HEK293 (cell line): ENCODE data around the gene PDZD2.

Source experiments
- CTCF ChIA-PET: fragments of 350-600 bp; formaldehyde crosslinking; extraction: SDS; loops from one replicate; lab custom pipeline; 2021; ENCODE audit warnings: antibody characterized with exemption; lab: Yijun Ruan, JAX
- POLR2A ChIA-PET: fragments of 300-600 bp; formaldehyde crosslinking; extraction: SDS; loops from one replicate; lab custom pipeline; 2020; ENCODE audit warnings: antibody characterized with exemption, inconsistent platforms; lab: Yijun Ruan, JAX
- H3K27ac ChIP-seq: fragments of 200-500 bp; sonication (Bioruptor generic); 2 replicates; pipeline ENCODE4 v1.5.1; 2014; ENCODE audit warnings: low read depth, low read length, control low read depth, inconsistent platforms; ENCODE audit errors: extremely low read depth
- H3K36me3 ChIP-seq, 2 experiments: fragments of 200-500 bp in 1 of 2; sonication (Bioruptor generic) in 1 of 2; 1 replicate in 1 of 2; 2 replicates in 1 of 2; pipeline ENCODE4 v1.5.1; 2014 to 2017; ENCODE audit warnings: inconsistent platforms in 2 of 2, low read length in 2 of 2; ENCODE audit not compliant: control insufficient read depth in 2 of 2, insufficient read depth in 1 of 2
- H3K4me1 ChIP-seq: fragments of 200-500 bp; sonication (Bioruptor generic); 2 replicates; pipeline ENCODE4 v1.5.1; 2014; ENCODE audit warnings: mild to moderate bottlenecking, low read length, inconsistent platforms; ENCODE audit not compliant: control insufficient read depth, insufficient read depth
- H3K4me3 ChIP-seq: 2 replicates; pipeline ENCODE4 v1.5.1; 2011; ENCODE audit warnings: low read depth, mild to moderate bottlenecking, control low read depth, low read length, moderate library complexity
- H3K9me3 ChIP-seq: fragments of 200-500 bp; sonication (Bioruptor generic); 2 replicates; pipeline ENCODE4 v1.5.1; 2014; ENCODE audit warnings: low read depth, low read length, inconsistent platforms; ENCODE audit not compliant: control insufficient read depth, insufficient read depth
- FEZF1 ChIP-seq: fragments of 450-650 bp; formaldehyde crosslinking; IDR thresholded peaks from 2 replicates; pipeline ENCODE4 v1.5.1; 2016; ENCODE audit warnings: missing biosample characterization, missing genetic modification characterization
- GLI2 ChIP-seq: fragments of 450-650 bp; formaldehyde crosslinking; IDR thresholded peaks from 2 replicates; pipeline ENCODE4; 2017; ENCODE audit warnings: missing biosample characterization, missing genetic modification characterization, low read depth, borderline replicate concordance
- GLI4 ChIP-seq: fragments of 450-650 bp; formaldehyde crosslinking; IDR thresholded peaks from 2 replicates; pipeline ENCODE4 v1.5.1; 2016; ENCODE audit warnings: missing biosample characterization, missing genetic modification characterization
- KLF10 ChIP-seq: fragments of 450-650 bp; IDR thresholded peaks from 2 replicates; pipeline ENCODE4 v1.5.1; 2018; ENCODE audit warnings: missing biosample characterization, mild to moderate bottlenecking, missing genetic modification characterization
- SCRT1 ChIP-seq: fragments of 450-650 bp; formaldehyde crosslinking; IDR thresholded peaks from 2 replicates; pipeline ENCODE4 v1.5.1; 2016; ENCODE audit warnings: missing biosample characterization, missing genetic modification characterization, borderline replicate concordance
- ZBTB7A ChIP-seq: fragments of 450-650 bp; formaldehyde crosslinking; IDR thresholded peaks from 2 replicates; pipeline ENCODE4 v1.5.1; 2016; ENCODE audit warnings: low read depth, missing biosample characterization, missing genetic modification characterization
- ZNF132 ChIP-seq: fragments of 450-650 bp; formaldehyde crosslinking; IDR thresholded peaks from 2 replicates; pipeline ENCODE4 v1.5.1; 2017; ENCODE audit warnings: missing biosample characterization, missing genetic modification characterization, borderline replicate concordance
- ZNF157 ChIP-seq: fragments of 450-650 bp; formaldehyde crosslinking; IDR thresholded peaks from 2 replicates; pipeline ENCODE4 v1.5.1; 2016; ENCODE audit warnings: missing biosample characterization, missing genetic modification characterization
- ZNF18 ChIP-seq: fragments of 450-650 bp; formaldehyde crosslinking; IDR thresholded peaks from 2 replicates; pipeline ENCODE4 v1.5.1; 2016; ENCODE audit warnings: missing biosample characterization, missing genetic modification characterization
- ZNF248 ChIP-seq: fragments of 450-650 bp; formaldehyde crosslinking; IDR thresholded peaks from 2 replicates; pipeline ENCODE4 v1.5.1; 2017; ENCODE audit warnings: missing biosample characterization, missing genetic modification characterization
- ZNF394 ChIP-seq: fragments of 450-650 bp; formaldehyde crosslinking; IDR thresholded peaks from 2 replicates; pipeline ENCODE4 v1.5.1; 2016; ENCODE audit warnings: missing biosample characterization, missing genetic modification characterization, mild to moderate bottlenecking, moderate library complexity, borderline replicate concordance
- ZNF426 ChIP-seq: fragments of 450-650 bp; formaldehyde crosslinking; IDR thresholded peaks from 2 replicates; pipeline ENCODE4 v1.5.1; 2017; ENCODE audit warnings: missing biosample characterization, missing genetic modification characterization, mild to moderate bottlenecking, inconsistent platforms, moderate library complexity
- ZNF513 ChIP-seq: fragments of 450-650 bp; IDR thresholded peaks from 2 replicates; pipeline ENCODE4 v1.5.1; 2018; ENCODE audit warnings: missing biosample characterization, missing genetic modification characterization
- ZNF610 ChIP-seq: fragments of 450-650 bp; formaldehyde crosslinking; IDR thresholded peaks from 2 replicates; pipeline ENCODE4 v1.5.1; 2016; ENCODE audit warnings: missing biosample characterization, missing genetic modification characterization, borderline replicate concordance
- ZNF645 ChIP-seq: fragments of 450-650 bp; formaldehyde crosslinking; IDR thresholded peaks from 2 replicates; pipeline ENCODE4; 2016; ENCODE audit warnings: missing biosample characterization, missing genetic modification characterization
- TF ChIP-seq, protein P1 (sequence below): fragments of 450-650 bp; formaldehyde crosslinking; IDR thresholded peaks from 2 replicates; pipeline ENCODE4 v1.5.1; 2016; ENCODE audit warnings: missing biosample characterization, missing genetic modification characterization, low read depth
- TF ChIP-seq, protein P2 (sequence below): fragments of 450-650 bp; formaldehyde crosslinking; IDR thresholded peaks from 2 replicates; pipeline ENCODE4 v1.5.1; 2016; ENCODE audit warnings: missing biosample characterization, missing genetic modification characterization

The PDZD2 gene

GRCh38 chr5:32102254-32102986 lies 463.5 kb downstream of the PDZD2 start:
- Histone ChIP-seq H3K27ac (no peak overlapping the region), H3K36me3 (peaks cover 47 to 83% of the 10 kb centered on the region in 2 experiments), H3K4me1 (no peaks in the 10 kb centered on the region), H3K4me3 (no peak overlapping the region), H3K9me3 (no peaks in the 10 kb centered on the region)
- TF ChIP-seq, protein P1, sequence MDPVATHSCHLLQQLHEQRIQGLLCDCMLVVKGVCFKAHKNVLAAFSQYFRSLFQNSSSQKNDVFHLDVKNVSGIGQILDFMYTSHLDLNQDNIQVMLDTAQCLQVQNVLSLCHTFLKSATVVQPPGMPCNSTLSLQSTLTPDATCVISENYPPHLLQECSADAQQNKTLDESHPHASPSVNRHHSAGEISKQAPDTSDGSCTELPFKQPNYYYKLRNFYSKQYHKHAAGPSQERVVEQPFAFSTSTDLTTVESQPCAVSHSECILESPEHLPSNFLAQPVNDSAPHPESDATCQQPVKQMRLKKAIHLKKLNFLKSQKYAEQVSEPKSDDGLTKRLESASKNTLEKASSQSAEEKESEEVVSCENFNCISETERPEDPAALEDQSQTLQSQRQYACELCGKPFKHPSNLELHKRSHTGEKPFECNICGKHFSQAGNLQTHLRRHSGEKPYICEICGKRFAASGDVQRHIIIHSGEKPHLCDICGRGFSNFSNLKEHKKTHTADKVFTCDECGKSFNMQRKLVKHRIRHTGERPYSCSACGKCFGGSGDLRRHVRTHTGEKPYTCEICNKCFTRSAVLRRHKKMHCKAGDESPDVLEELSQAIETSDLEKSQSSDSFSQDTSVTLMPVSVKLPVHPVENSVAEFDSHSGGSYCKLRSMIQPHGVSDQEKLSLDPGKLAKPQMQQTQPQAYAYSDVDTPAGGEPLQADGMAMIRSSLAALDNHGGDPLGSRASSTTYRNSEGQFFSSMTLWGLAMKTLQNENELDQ (tag by site-specific recombination), result no peak
- TF ChIP-seq ZNF426 (tag by site-specific recombination), result no peak
- TF ChIP-seq ZNF132 (tag by site-specific recombination), result no peak
- no peak for TF ChIP-seq ZNF157 (tag by site-specific recombination)
- TF ChIP-seq FEZF1 (tag by site-specific recombination), result no peak
- no peak for TF ChIP-seq ZBTB7A (tag by site-specific recombination)
- no peak for TF ChIP-seq GLI4
- no peak for TF ChIP-seq ZNF394 (tag by site-specific recombination)
- TF ChIP-seq, protein P2, sequence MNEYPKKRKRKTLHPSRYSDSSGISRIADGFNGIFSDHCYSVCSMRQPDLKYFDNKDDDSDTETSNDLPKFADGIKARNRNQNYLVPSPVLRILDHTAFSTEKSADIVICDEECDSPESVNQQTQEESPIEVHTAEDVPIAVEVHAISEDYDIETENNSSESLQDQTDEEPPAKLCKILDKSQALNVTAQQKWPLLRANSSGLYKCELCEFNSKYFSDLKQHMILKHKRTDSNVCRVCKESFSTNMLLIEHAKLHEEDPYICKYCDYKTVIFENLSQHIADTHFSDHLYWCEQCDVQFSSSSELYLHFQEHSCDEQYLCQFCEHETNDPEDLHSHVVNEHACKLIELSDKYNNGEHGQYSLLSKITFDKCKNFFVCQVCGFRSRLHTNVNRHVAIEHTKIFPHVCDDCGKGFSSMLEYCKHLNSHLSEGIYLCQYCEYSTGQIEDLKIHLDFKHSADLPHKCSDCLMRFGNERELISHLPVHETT (tag by site-specific recombination), result no peak
- no peak for TF ChIP-seq SCRT1
- TF ChIP-seq ZNF513, result no peak
- no peak for TF ChIP-seq ZNF610 (tag by site-specific recombination)
- no peak for TF ChIP-seq ZNF18
- TF ChIP-seq KLF10 (tag by site-specific recombination), result no peak
- no peak for TF ChIP-seq ZNF248 (tag by site-specific recombination)
- TF ChIP-seq ZNF645 (tag by site-specific recombination), result no peak
- no peak for TF ChIP-seq GLI2 (tag by site-specific recombination)
- POLR2A ChIA-PET, result no interaction called here
- CTCF ChIA-PET, result interaction anchor here (0.7 kb wide), 1 partner anchor 449 kb away, joined by 3 read pairs; no protein-coding TSS in a partner anchor
